Adrenal gland (tissue), 5 donors: ENCODE measurements around the gene SLC24A3.

Experiments
- CTCF ChIP-seq, 6 experiments: fragments of 450-650 bp in 4 of 6; fragments of 200-600 bp in 2 of 6; sonication (generic) in 1 of 6; IDR thresholded peaks; 1 replicate in 5 of 6; 2 replicates in 1 of 6; pipeline versions ENCODE4 v1.5.1 to v1.8.0; 2016 to 2021; ENCODE audit warnings: antibody characterized with exemption in 6 of 6, mild to moderate bottlenecking in 2 of 6, moderate library complexity in 1 of 6
- POLR2A ChIP-seq, 2 donors: fragments of 450-650 bp; IDR thresholded peaks; one replicate each; pipeline ENCODE4 v1.6.1; 2017; ENCODE audit warnings: antibody characterized with exemption in 2 of 2, mild to moderate bottlenecking in 2 of 2, moderate library complexity in 1 of 2
- donor health status: DM: no; HTN: no; CAD: no.

- TF ChIP-seq CTCF (IDR thresholded peaks at IDR 0.05) (no peak), POLR2A (IDR thresholded peaks at IDR 0.05) (no peak)
Observed at GRCh38 chr20:19271879-19272651, 59.6 kb downstream of the SLC24A3 start.
